Lower leg skin (tissue), 4 donors: ENCODE data around the gene MAN1A2. TPM values are rescaled to one million over a fixed set of nuclear protein-coding genes. Genes with fewer than 3 reads are reported as not detected.

Source experiments
- DNase-seq, 2 donors: peaks; one replicate each; pipeline ENCODE4 v3.0.0-alpha.2; 2019; ENCODE audit warnings: low spot score in 2 of 2
- H3K4me3 ChIP-seq: fragments of 200-600 bp; sonication (generic); 2 replicates; pipeline ENCODE4 v1.5.1; 2017; ENCODE audit warnings: mild to moderate bottlenecking, low read depth; ENCODE audit not compliant: poor library complexity, severe bottlenecking
- CTCF ChIP-seq, 3 donors: fragments of 450-650 bp; IDR thresholded peaks; one replicate each; pipeline ENCODE4 v1.5.1; 2016; ENCODE audit warnings: antibody characterized with exemption in 3 of 3, mild to moderate bottlenecking in 3 of 3, moderate library complexity in 2 of 3
- POLR2A ChIP-seq, 2 donors: fragments of 450-650 bp; IDR thresholded peaks; one replicate each; pipeline ENCODE4 v1.6.1; 2016 to 2017; ENCODE audit warnings: antibody characterized with exemption in 2 of 2, mild to moderate bottlenecking in 1 of 2, moderate library complexity in 1 of 2
- WGBS, 2 donors: methylation state at CpG; one replicate each; pipeline ENCODE4 v1.1.5; 2018; 5-methylcytosine and 5-hydroxymethylcytosine counted together
- intact Hi-C: fragments of 100-400 bp; cut with DNase I; formaldehyde crosslinking; loops from one replicate; pipeline ENCODE4 v1.15.0; 2023; ENCODE audit warnings: low total_unique reads
- total RNA-seq, 4 donors: library from RNA; depleted of rRNA; stranded (reverse); fragments of >200 nt; gene quantifications; one replicate each; pipeline ENCODE4 v1.1.0, GENCODE V29; 2016

MAN1A2 gene
- total RNA-seq, 4 donors from 2014 or later: 19.9 to 34.5 (median 25.7) TPM

- DNase-seq: no peak
- H3K4me3 ChIP-seq: no peak overlapping the region
- intact Hi-C loops: no loop called here
- 88 to 91% methylated on average over 1 of the region's 1 CpG for WGBS, 2 donors
- no peak for TF ChIP-seq POLR2A (IDR thresholded peaks at IDR 0.05)
- no peak for TF ChIP-seq CTCF (IDR thresholded peaks at IDR 0.05)
Observed at GRCh38 chr1:117389779-117390178, 22.5 kb downstream of the MAN1A2 start.

- intact Hi-C loops: no loop called here
- no peak for DNase-seq
- 6 to 9% methylated on average over 1 of the region's 1 CpG for WGBS, 2 donors
- no peak overlapping the region for H3K4me3 ChIP-seq
- no peak for TF ChIP-seq CTCF (IDR thresholded peaks at IDR 0.05)
- TF ChIP-seq POLR2A (IDR thresholded peaks at IDR 0.05): no peak
Observed at GRCh38 chr1:117392771-117393170, 25.5 kb downstream of the MAN1A2 start.

- DNase-seq: no peak
- no peak overlapping the region for H3K4me3 ChIP-seq
- TF ChIP-seq CTCF (IDR thresholded peaks at IDR 0.05) (no peak), POLR2A (IDR thresholded peaks at IDR 0.05) (no peak)
- intact Hi-C loops: no loop called here
Observed at GRCh38 chr1:117396074-117396473, 28.8 kb downstream of the MAN1A2 start.

DNA sequence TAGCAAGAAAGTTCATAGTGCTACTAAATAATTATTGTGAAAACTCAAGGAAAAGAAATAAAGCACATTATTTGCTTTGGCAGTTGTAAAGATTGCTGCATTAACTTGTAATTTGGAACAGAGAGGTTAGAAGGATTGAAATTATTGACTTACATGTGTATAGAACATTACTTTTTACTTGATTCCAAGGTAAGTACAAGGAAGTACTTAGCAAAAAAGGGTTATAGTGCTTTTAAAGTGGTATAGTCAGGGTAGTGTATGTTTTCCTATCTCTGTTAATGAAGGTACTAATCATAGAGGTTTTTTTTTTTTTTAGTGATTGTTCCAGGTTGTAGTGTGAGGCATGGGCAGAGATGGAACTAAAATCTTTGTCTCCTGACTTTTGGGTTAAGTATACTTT lies 29.4 kb downstream of the MAN1A2 start:
- no peak for TF ChIP-seq POLR2A (IDR thresholded peaks at IDR 0.05)
- no peak for TF ChIP-seq CTCF (IDR thresholded peaks at IDR 0.05)

DNA sequence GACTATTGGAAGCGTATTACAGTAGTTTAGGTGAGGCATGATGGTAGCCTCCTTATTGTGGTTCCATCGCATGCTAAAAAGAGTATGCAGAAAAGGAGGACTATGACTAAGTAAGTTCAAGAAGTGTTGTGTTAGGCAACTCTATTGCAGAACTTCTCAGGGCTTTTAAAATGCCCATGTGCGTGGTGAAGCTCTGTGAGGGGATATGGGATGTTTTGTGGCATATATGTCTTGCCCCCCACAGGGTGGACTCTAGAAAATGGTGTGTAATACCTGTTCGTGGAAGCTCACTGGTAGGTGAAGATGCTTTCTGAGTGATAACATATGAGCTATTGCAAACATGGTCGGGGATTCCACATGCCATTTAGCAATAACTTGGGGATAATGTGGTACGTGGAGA lies 31.7 kb downstream of the MAN1A2 start:
- 81% methylated on average over 6 of the region's 6 CpGs for WGBS, 2 donors
- no peak for DNase-seq
- intact Hi-C loops: no loop called here
- H3K4me3 ChIP-seq: no peak overlapping the region
- TF ChIP-seq POLR2A (IDR thresholded peaks at IDR 0.05): no peak
- TF ChIP-seq CTCF (IDR thresholded peaks at IDR 0.05): no peak

More for the DNA sequence above, 29.4 kb downstream of the MAN1A2 start:
- intact Hi-C loops: no loop called here
- H3K4me3 ChIP-seq: no peak overlapping the region
- DNase-seq: no peak

DNA sequence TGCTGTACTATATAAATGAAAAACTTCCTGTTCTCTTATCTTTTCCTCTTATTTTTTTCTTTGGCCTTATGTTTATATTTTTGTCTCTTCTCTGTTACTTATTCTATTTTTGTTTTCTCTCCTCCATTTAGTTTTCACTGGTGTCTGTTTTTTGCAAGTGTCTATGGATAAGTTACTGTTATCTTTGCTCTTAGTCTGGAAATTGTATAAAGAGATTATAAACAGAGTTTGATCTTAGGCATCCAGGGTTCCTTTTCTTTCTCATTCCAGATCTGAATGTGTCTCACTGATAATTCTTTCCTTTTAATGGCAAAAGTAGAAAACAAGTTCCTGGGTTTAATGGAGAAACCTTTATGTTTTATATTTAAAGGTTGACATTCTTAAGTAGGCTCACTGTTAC lies 34.5 kb downstream of the MAN1A2 start:
- no peak for DNase-seq
- no peak overlapping the region for H3K4me3 ChIP-seq
- TF ChIP-seq POLR2A (IDR thresholded peaks at IDR 0.05): no peak
- no peak for TF ChIP-seq CTCF (IDR thresholded peaks at IDR 0.05)
- intact Hi-C loops: no loop called here
